Measurements from ENCODE around the gene STK39. TPM values are rescaled to one million over a fixed set of nuclear protein-coding genes. Genes with fewer than 3 reads are reported as not detected.

The STK39 gene
- polyA plus RNA-seq, 1 donor (not counting 4 experiments of a cell fraction or from before 2014, with no cell fraction given): 20.7 TPM

GRCh38 chr2:168241208-168241607 is 6.2 kb downstream of the STK39 start:
- DNase-seq (ENCODE audit: low read depth, low spot score) (peak; percentile 5), FAIRE-seq (peak; percentile 58)
- no peak for TF ChIP-seq EZH2 (IDR thresholded peaks at IDR 0.05; ENCODE audit: low read length)
- no peak for TF ChIP-seq CTCF (optimal IDR thresholded peaks at IDR 0.05 in 1 of 3, IDR thresholded peaks at IDR 0.05 in 1 of 3, conservative IDR thresholded peaks at IDR 0.05 in 1 of 3; ENCODE audit: extremely low read depth in 1 of 3, insufficient read depth in 2 of 3, low read length in 3 of 3)

GRCh38 chr2:168239281-168239680 is 8.1 kb downstream of the STK39 start:
- dilution Hi-C loops (cut with MboI; ENCODE audit: extremely low pct_ligation_motif_present, low sequenced_read_pairs): no loop called here
- Histone ChIP-seq H3K4me1 (ENCODE audit: control insufficient read depth, extremely low read depth, insufficient read depth, low read length) (peaks cover 20% of the 10 kb centered on the region), H3K9me3 (ENCODE audit: control insufficient read depth, low read depth, low read length) (no peaks in the 10 kb centered on the region), H3K27me3 (ENCODE audit: control insufficient read depth, extremely low read depth, insufficient read depth, low read length) (no peaks in the 10 kb centered on the region), H4K20me1 (ENCODE audit: control insufficient read depth, extremely low read depth, insufficient read depth, low read length) (no peaks in the 10 kb centered on the region), H3K9ac (ENCODE audit: control insufficient read depth, extremely low read depth, insufficient read depth, low read length) (no peak overlapping the region), H3K4me2 (ENCODE audit: control insufficient read depth, extremely low read depth, insufficient read depth, low read depth, low read length) (no peak overlapping the region), H3K36me3 (ENCODE audit: control insufficient read depth in 2 of 2, extremely low read depth in 1 of 2, insufficient read depth in 2 of 2, low read length in 2 of 2) (no peaks in the 10 kb centered on the region), H3K4me3 (ENCODE audit: control insufficient read depth in 2 of 3, extremely low read depth in 1 of 3, insufficient read depth in 2 of 3, low read depth in 1 of 3, low read length in 3 of 3) (no peak overlapping the region), H3K79me2 (ENCODE audit: control insufficient read depth, insufficient read depth, low read length) (peaks cover 39% of the 10 kb centered on the region), H2AFZ (ENCODE audit: control insufficient read depth, low read length) (no peak overlapping the region), H3K9me1 (ENCODE audit: control insufficient read depth, extremely low read depth, insufficient read depth, low read length) (no peaks in the 10 kb centered on the region), H3K27ac (ENCODE audit: control insufficient read depth, insufficient read depth, low read length) (no peak overlapping the region)
- TF ChIP-seq EZH2 (IDR thresholded peaks at IDR 0.05; ENCODE audit: low read length) (no peak), CTCF (optimal IDR thresholded peaks at IDR 0.05 in 1 of 3, IDR thresholded peaks at IDR 0.05 in 1 of 3, conservative IDR thresholded peaks at IDR 0.05 in 1 of 3; ENCODE audit: extremely low read depth in 1 of 3, insufficient read depth in 2 of 3, low read length in 3 of 3) (no peak)
- DNase-seq (ENCODE audit: low read depth, low spot score) (no peak), FAIRE-seq (no peak)

More at GRCh38 chr2:168241208-168241607, 6.2 kb downstream of the STK39 start:
- H3K9ac ChIP-seq (ENCODE audit: control insufficient read depth, extremely low read depth, insufficient read depth, low read length): no peak overlapping the region
- H3K4me3 ChIP-seq (ENCODE audit: control insufficient read depth in 2 of 3, extremely low read depth in 1 of 3, insufficient read depth in 2 of 3, low read depth in 1 of 3, low read length in 3 of 3): no peak overlapping the region
- no peak overlapping the region for H2AFZ ChIP-seq (ENCODE audit: control insufficient read depth, low read length)
- no peaks in the 10 kb centered on the region for H3K27me3 ChIP-seq (ENCODE audit: control insufficient read depth, extremely low read depth, insufficient read depth, low read length)
- H3K27ac ChIP-seq (ENCODE audit: control insufficient read depth, insufficient read depth, low read length): no peak overlapping the region
- peaks cover 47% of the 10 kb centered on the region for H3K79me2 ChIP-seq (ENCODE audit: control insufficient read depth, insufficient read depth, low read length)
- H4K20me1 ChIP-seq (ENCODE audit: control insufficient read depth, extremely low read depth, insufficient read depth, low read length): no peaks in the 10 kb centered on the region
- no peaks in the 10 kb centered on the region for H3K9me1 ChIP-seq (ENCODE audit: control insufficient read depth, extremely low read depth, insufficient read depth, low read length)
- peak overlapping the region; percentile 51 for H3K4me2 ChIP-seq (ENCODE audit: control insufficient read depth, extremely low read depth, insufficient read depth, low read depth, low read length)
- peaks cover 37% of the 10 kb centered on the region for H3K4me1 ChIP-seq (ENCODE audit: control insufficient read depth, extremely low read depth, insufficient read depth, low read length)
- no peaks in the 10 kb centered on the region for H3K36me3 ChIP-seq (ENCODE audit: control insufficient read depth in 2 of 2, extremely low read depth in 1 of 2, insufficient read depth in 2 of 2, low read length in 2 of 2)
- dilution Hi-C loops (cut with MboI; ENCODE audit: extremely low pct_ligation_motif_present, low sequenced_read_pairs): no loop called here
- no peaks in the 10 kb centered on the region for H3K9me3 ChIP-seq (ENCODE audit: control insufficient read depth, low read depth, low read length)
